Measurements from ENCODE around the gene CACNA2D1. TPM values are rescaled to one million over a fixed set of nuclear protein-coding genes. Genes with fewer than 3 reads are reported as not detected.
"Not testable (repeated sequence)": the region's sequence is repeated elsewhere in the genome, so short reads cannot be mapped to it uniquely, and the experiment has no call there.

CACNA2D1 gene
- total RNA-seq, 1 experiment from 2014 or later: 5.8 TPM

GRCh38 chr7:82017334-82017943, 426.1 kb downstream of the CACNA2D1 start:
- in situ Hi-C loops (cut with HindIII; ENCODE audit: low pct_unique_long_range_greater_than_20kb, low sequenced_read_pairs): no loop called here

GRCh38 chr7:82015751-82016150, 427.8 kb downstream of the CACNA2D1 start:
- in situ Hi-C loops (cut with HindIII; ENCODE audit: low pct_unique_long_range_greater_than_20kb, low sequenced_read_pairs): no loop called here
- no peak for DNase-seq (ENCODE audit: low read depth)

More at GRCh38 chr7:82017334-82017943, 426.1 kb downstream of the CACNA2D1 start:
- peak; percentile 16 for DNase-seq (ENCODE audit: low read depth)

GRCh38 chr7:82014574-82014973, 429.0 kb downstream of the CACNA2D1 start:
- DNase-seq (ENCODE audit: low read depth); in situ Hi-C loops (cut with HindIII; ENCODE audit: low pct_unique_long_range_greater_than_20kb, low sequenced_read_pairs): not testable (repeated sequence)

- in situ Hi-C loops (cut with HindIII; ENCODE audit: low pct_unique_long_range_greater_than_20kb, low sequenced_read_pairs): no loop called here
These were observed 431.1 kb downstream of the CACNA2D1 start for GRCh38 chr7:82012453-82012852.

GRCh38 chr7:82010416-82010815, 433.2 kb downstream of the CACNA2D1 start:
- in situ Hi-C loops (cut with HindIII; ENCODE audit: low pct_unique_long_range_greater_than_20kb, low sequenced_read_pairs): no loop called here
- no peak for DNase-seq (ENCODE audit: low read depth)

More at GRCh38 chr7:82012453-82012852, 431.1 kb downstream of the CACNA2D1 start:
- DNase-seq (ENCODE audit: low read depth): no peak

- DNase-seq (ENCODE audit: low read depth): no peak
- in situ Hi-C loops (cut with HindIII; ENCODE audit: low pct_unique_long_range_greater_than_20kb, low sequenced_read_pairs): no loop called here
These were observed 436.3 kb downstream of the CACNA2D1 start for GRCh38 chr7:82007315-82007714.

GRCh38 chr7:82005056-82005455, 438.5 kb downstream of the CACNA2D1 start:
- in situ Hi-C loops (cut with HindIII; ENCODE audit: low pct_unique_long_range_greater_than_20kb, low sequenced_read_pairs): no loop called here

GRCh38 chr7:81993186-81993585, 450.4 kb downstream of the CACNA2D1 start:
- in situ Hi-C loops (cut with HindIII; ENCODE audit: low pct_unique_long_range_greater_than_20kb, low sequenced_read_pairs): no loop called here
- DNase-seq (ENCODE audit: low read depth): no peak

More at GRCh38 chr7:82005056-82005455, 438.5 kb downstream of the CACNA2D1 start:
- DNase-seq (ENCODE audit: low read depth): no peak

GRCh38 chr7:81990395-81990794, 453.2 kb downstream of the CACNA2D1 start:
- peak; percentile 7 for DNase-seq (ENCODE audit: low read depth)
- in situ Hi-C loops (cut with HindIII; ENCODE audit: low pct_unique_long_range_greater_than_20kb, low sequenced_read_pairs): no loop called here

GRCh38 chr7:81986723-81987470, 456.7 kb downstream of the CACNA2D1 start:
- in situ Hi-C loops (cut with HindIII; ENCODE audit: low pct_unique_long_range_greater_than_20kb, low sequenced_read_pairs): no loop called here
- DNase-seq (ENCODE audit: low read depth): no peak

GRCh38 chr7:81983406-81983805, 460.2 kb downstream of the CACNA2D1 start:
- in situ Hi-C loops (cut with HindIII; ENCODE audit: low pct_unique_long_range_greater_than_20kb, low sequenced_read_pairs): no loop called here
- no peak for DNase-seq (ENCODE audit: low read depth)

GRCh38 chr7:81973117-81973516, 470.5 kb downstream of the CACNA2D1 start:
- in situ Hi-C loops (cut with HindIII; ENCODE audit: low pct_unique_long_range_greater_than_20kb, low sequenced_read_pairs): no loop called here
- DNase-seq (ENCODE audit: low read depth): no peak

- in situ Hi-C loops (cut with HindIII; ENCODE audit: low pct_unique_long_range_greater_than_20kb, low sequenced_read_pairs): no loop called here
- DNase-seq (ENCODE audit: low read depth): no peak
These were observed 483.6 kb downstream of the CACNA2D1 start for GRCh38 chr7:81960026-81960425.

- in situ Hi-C loops (cut with HindIII; ENCODE audit: low pct_unique_long_range_greater_than_20kb, low sequenced_read_pairs): no loop called here
- DNase-seq (ENCODE audit: low read depth): no peak
These were observed 486.1 kb downstream of the CACNA2D1 start for GRCh38 chr7:81957517-81957916.

- no peak for DNase-seq (ENCODE audit: low read depth)
- in situ Hi-C loops (cut with HindIII; ENCODE audit: low pct_unique_long_range_greater_than_20kb, low sequenced_read_pairs): no loop called here
These were observed 487.1 kb downstream of the CACNA2D1 start for GRCh38 chr7:81956520-81956919.

- DNase-seq (ENCODE audit: low read depth): no peak
- in situ Hi-C loops (cut with HindIII; ENCODE audit: low pct_unique_long_range_greater_than_20kb, low sequenced_read_pairs): no loop called here
These were observed 494.3 kb downstream of the CACNA2D1 start for GRCh38 chr7:81949306-81949705.

- DNase-seq (ENCODE audit: low read depth): no peak
- in situ Hi-C loops (cut with HindIII; ENCODE audit: low pct_unique_long_range_greater_than_20kb, low sequenced_read_pairs): no loop called here
These were observed 499.5 kb downstream of the CACNA2D1 start for GRCh38 chr7:81944058-81944457.

- no peak for DNase-seq (ENCODE audit: low read depth)
- in situ Hi-C loops (cut with HindIII; ENCODE audit: low pct_unique_long_range_greater_than_20kb, low sequenced_read_pairs): no loop called here
These were observed 506.5 kb downstream of the CACNA2D1 start for GRCh38 chr7:81937091-81937490.

GRCh38 chr7:81934596-81935301, 508.8 kb downstream of the CACNA2D1 start:
- in situ Hi-C loops (cut with HindIII; ENCODE audit: low pct_unique_long_range_greater_than_20kb, low sequenced_read_pairs): no loop called here
- no peak for DNase-seq (ENCODE audit: low read depth)
